ENCODE results near the gene CEBPG.

The CEBPG gene

GRCh38 chr19:33400856-33401682, 27.6 kb downstream of the CEBPG start:
- no peak for TF ChIP-seq POU6F1 (CRISPR knock-in tag; IDR thresholded peaks at IDR 0.05; ENCODE audit: borderline replicate concordance, low read depth)
- no peak for ATAC-seq

GRCh38 chr19:33401683-33402420, 28.3 kb downstream of the CEBPG start:
- ATAC-seq, result no peak
- TF ChIP-seq ZFP30 (CRISPR knock-in tag; IDR thresholded peaks at IDR 0.05), result no peak
- no peak for TF ChIP-seq ZNF565 (CRISPR knock-in tag; conservative IDR thresholded peaks at IDR 0.05; ENCODE audit: low read depth)
- TF ChIP-seq ISL1 (CRISPR knock-in tag; IDR thresholded peaks at IDR 0.05), result no peak
- no peak for TF ChIP-seq ESRRG (CRISPR knock-in tag; IDR thresholded peaks at IDR 0.05)
- no peak for TF ChIP-seq ZC3H10 (CRISPR knock-in tag; IDR thresholded peaks at IDR 0.05)
- no peak for TF ChIP-seq CSRNP3 (CRISPR knock-in tag; IDR thresholded peaks at IDR 0.05)
- no peak for TF ChIP-seq ZNF70 (CRISPR knock-in tag; IDR thresholded peaks at IDR 0.05)
- TF ChIP-seq BACH2 (CRISPR knock-in tag; IDR thresholded peaks at IDR 0.05; ENCODE audit: borderline replicate concordance), result no peak
- no peak for TF ChIP-seq PATZ1 (CRISPR knock-in tag; IDR thresholded peaks at IDR 0.05; ENCODE audit: borderline replicate concordance)

GRCh38 chr19:33402421-33403220, 29.1 kb downstream of the CEBPG start:
- TF ChIP-seq ZNF8 (CRISPR knock-in tag; IDR thresholded peaks at IDR 0.05) (no peak), BACH2 (CRISPR knock-in tag; IDR thresholded peaks at IDR 0.05; ENCODE audit: borderline replicate concordance) (no peak), OSR1 (CRISPR knock-in tag; IDR thresholded peaks at IDR 0.05) (no peak), CREB5 (CRISPR knock-in tag; IDR thresholded peaks at IDR 0.05; ENCODE audit: low read depth) (no peak), ZFP30 (CRISPR knock-in tag; IDR thresholded peaks at IDR 0.05) (no peak), TSHZ2 (CRISPR knock-in tag; IDR thresholded peaks at IDR 0.05) (no peak), ESRRG (CRISPR knock-in tag; IDR thresholded peaks at IDR 0.05) (no peak)
- ATAC-seq, result no peak

Data from SK-N-SH treated with all-trans-retinoic acid at 6 μM for 48 hours (cell line).